NAMALWA (cell line): ENCODE measurements around the gene EFNA4.

Experiments
- DNase-seq: peaks from one replicate; pipeline ENCODE4 v3.0.0-alpha.2; 2015; ENCODE audit warnings: low spot score

Gene EFNA4

GRCh38 chr1:155051777-155052398 is 11.7 kb upstream of the EFNA4 start:
- peak; percentile 58 for DNase-seq

GRCh38 chr1:155052439-155053395 is 10.8 kb upstream of the EFNA4 start:
- DNase-seq, result peak; percentile 62

- DNase-seq, result no peak
Observed at GRCh38 chr1:155053531-155054105, 9.9 kb upstream of the EFNA4 start.

GRCh38 chr1:155057104-155057503 is 6.4 kb upstream of the EFNA4 start:
- DNase-seq, result no peak

GRCh38 chr1:155057788-155058211 is 5.7 kb upstream of the EFNA4 start:
- DNase-seq, result no peak

GRCh38 chr1:155060736-155061135 is 2.8 kb upstream of the EFNA4 start:
- DNase-seq, result no peak

- DNase-seq, result peak; percentile 100
Observed at GRCh38 chr1:155061381-155062150, 2.0 kb upstream of the EFNA4 start.

GRCh38 chr1:155062151-155062686 is 1.3 kb upstream of the EFNA4 start:
- DNase-seq, result peak; percentile 65

- peak; percentile 90 for DNase-seq
Observed at GRCh38 chr1:155062702-155063411, 683 bp upstream of the EFNA4 start.

- DNase-seq, result peak; percentile 78
Observed at GRCh38 chr1:155064111-155064831, 731 bp downstream of the EFNA4 start.

GRCh38 chr1:155064832-155065429 is 1.4 kb downstream of the EFNA4 start:
- DNase-seq, result no peak

GRCh38 chr1:155066777-155067176 is 3.2 kb downstream of the EFNA4 start:
- DNase-seq, result no peak

- DNase-seq, result no peak
Observed at GRCh38 chr1:155068599-155068998, 5.1 kb downstream of the EFNA4 start.

GRCh38 chr1:155069551-155070157 is 6.1 kb downstream of the EFNA4 start:
- no peak for DNase-seq

- DNase-seq, result no peak
Observed at GRCh38 chr1:155070158-155070621, 6.7 kb downstream of the EFNA4 start.

- DNase-seq, result peak; percentile 90
Observed at GRCh38 chr1:155070721-155071569, 7.4 kb downstream of the EFNA4 start.

GRCh38 chr1:155071701-155072100 is 8.2 kb downstream of the EFNA4 start:
- DNase-seq, result no peak

- no peak for DNase-seq
Observed at GRCh38 chr1:155072531-155073289, 9.2 kb downstream of the EFNA4 start.
